SU-DHL-6 (cell line): ENCODE results near the gene GPR155.

Experiments
- H2AFZ ChIP-seq: fragments of 200-600 bp; sonication (generic); 2 replicates; pipeline ENCODE4 v1.6.1; 2014; ENCODE audit warnings: low read depth, mild to moderate bottlenecking, moderate library complexity, mixed read lengths, antibody characterized with exemption, low read length; ENCODE audit not compliant: severe bottlenecking
- H3F3A ChIP-seq: fragments of 200-600 bp; shearing (Covaris generic); 2 replicates; pipeline ENCODE4 v1.6.0; 2016; ENCODE audit warnings: antibody characterized with exemption, mild to moderate bottlenecking; ENCODE audit not compliant: insufficient read depth
- H3K27ac ChIP-seq: fragments of 200-600 bp; sonication (generic); 2 replicates; pipeline ENCODE4 v1.5.1; 2016; ENCODE audit warnings: low read depth, mild to moderate bottlenecking, low read length, moderate library complexity, mixed read lengths
- H3K27me3 ChIP-seq: fragments of 200-600 bp; sonication (generic), shearing (Covaris generic); 2 replicates; pipeline ENCODE4 v1.6.0; 2014; ENCODE audit warnings: mild to moderate bottlenecking, low read length
- H3K36me3 ChIP-seq: fragments of 200-600 bp; sonication (generic); 2 replicates; pipeline ENCODE4 v1.6.1; 2014; ENCODE audit warnings: mild to moderate bottlenecking, low read length, mixed read lengths
- H3K4me2 ChIP-seq: fragments of 300-600, 200-600 bp; shearing (Covaris generic), sonication (generic); 2 replicates; pipeline ENCODE4 v1.6.0; 2014; ENCODE audit warnings: low read length, low read depth, mild to moderate bottlenecking; ENCODE audit not compliant: poor library complexity, severe bottlenecking
- H3K4me3 ChIP-seq: fragments of 200-600 bp; sonication (generic); 2 replicates; pipeline ENCODE4 v1.5.1; 2014; ENCODE audit warnings: antibody characterized with exemption, low read length, mild to moderate bottlenecking, mixed read lengths; ENCODE audit not compliant: insufficient read depth, poor library complexity, severe bottlenecking
- H3K79me2 ChIP-seq: fragments of 200-600 bp; sonication (generic); 2 replicates; pipeline ENCODE4 v1.6.1; 2014; ENCODE audit warnings: mild to moderate bottlenecking, low read length, moderate library complexity; ENCODE audit not compliant: insufficient read depth
- H3K9ac ChIP-seq: fragments of 200-600 bp; sonication (generic); 2 replicates; pipeline ENCODE4 v1.7.0; 2014; ENCODE audit warnings: mild to moderate bottlenecking, low read length
- H3K9me2 ChIP-seq: fragments of 200-600 bp; sonication (generic); replicated peaks from 2 replicates; pipeline ENCODE4 v1.6.1; 2014; ENCODE audit warnings: low read length; ENCODE audit not compliant: insufficient read depth
- H3K9me3 ChIP-seq: fragments of 200-600 bp; sonication (generic); 2 replicates; pipeline ENCODE4 v1.6.1; 2014; ENCODE audit warnings: low read length, mixed read lengths; ENCODE audit not compliant: insufficient read depth
- H4K20me1 ChIP-seq: fragments of 200-600 bp; sonication (generic); 2 replicates; pipeline ENCODE4 v1.6.1; 2014; ENCODE audit warnings: low read depth, mild to moderate bottlenecking, antibody characterized with exemption, low read length, moderate library complexity, mixed read lengths
- EZH2phosphoT487 ChIP-seq: fragments of 200-600 bp; sonication (generic), shearing (Covaris generic); conservative IDR thresholded peaks from 2 replicates; pipeline ENCODE4 v1.6.1; 2018; ENCODE audit warnings: mild to moderate bottlenecking, antibody characterized with exemption, low read length, moderate library complexity, mixed read lengths
- TF ChIP-seq, protein P1 (sequence below): fragments of 200-600 bp; sonication (generic); IDR thresholded peaks from one replicate; pipeline ENCODE4 v1.5.1; 2017; ENCODE audit warnings: antibody characterized with exemption, mild to moderate bottlenecking, low read length, moderate library complexity; ENCODE audit not compliant: insufficient read depth, poor library complexity, severe bottlenecking

GPR155 gene

GRCh38 chr2:174439323-174439722 lies 47.5 kb downstream of the GPR155 start:
- Histone ChIP-seq H3K4me3 (no peak overlapping the region), H3K79me2 (no peaks in the 10 kb centered on the region), H3K27me3 (no peaks in the 10 kb centered on the region), H3K9me3 (no peaks in the 10 kb centered on the region), H3K4me2 (no peak overlapping the region), H4K20me1 (no peaks in the 10 kb centered on the region), H3K27ac (no peak overlapping the region), H3K9me2 (no peaks in the 10 kb centered on the region), H2AFZ (no peak overlapping the region), H3K9ac (no peak overlapping the region), H3F3A (no peaks in the 10 kb centered on the region), H3K36me3 (no peaks in the 10 kb centered on the region)
- TF ChIP-seq EZH2phosphoT487, result no peak
- TF ChIP-seq, protein P1, sequence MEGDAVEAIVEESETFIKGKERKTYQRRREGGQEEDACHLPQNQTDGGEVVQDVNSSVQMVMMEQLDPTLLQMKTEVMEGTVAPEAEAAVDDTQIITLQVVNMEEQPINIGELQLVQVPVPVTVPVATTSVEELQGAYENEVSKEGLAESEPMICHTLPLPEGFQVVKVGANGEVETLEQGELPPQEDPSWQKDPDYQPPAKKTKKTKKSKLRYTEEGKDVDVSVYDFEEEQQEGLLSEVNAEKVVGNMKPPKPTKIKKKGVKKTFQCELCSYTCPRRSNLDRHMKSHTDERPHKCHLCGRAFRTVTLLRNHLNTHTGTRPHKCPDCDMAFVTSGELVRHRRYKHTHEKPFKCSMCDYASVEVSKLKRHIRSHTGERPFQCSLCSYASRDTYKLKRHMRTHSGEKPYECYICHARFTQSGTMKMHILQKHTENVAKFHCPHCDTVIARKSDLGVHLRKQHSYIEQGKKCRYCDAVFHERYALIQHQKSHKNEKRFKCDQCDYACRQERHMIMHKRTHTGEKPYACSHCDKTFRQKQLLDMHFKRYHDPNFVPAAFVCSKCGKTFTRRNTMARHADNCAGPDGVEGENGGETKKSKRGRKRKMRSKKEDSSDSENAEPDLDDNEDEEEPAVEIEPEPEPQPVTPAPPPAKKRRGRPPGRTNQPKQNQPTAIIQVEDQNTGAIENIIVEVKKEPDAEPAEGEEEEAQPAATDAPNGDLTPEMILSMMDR, result no peak

GRCh38 chr2:174438146-174438886 lies 48.5 kb downstream of the GPR155 start:
- Histone ChIP-seq H3K9me3 (no peaks in the 10 kb centered on the region), H2AFZ (no peak overlapping the region), H3K27me3 (no peaks in the 10 kb centered on the region), H3K9me2 (no peaks in the 10 kb centered on the region), H3K27ac (no peak overlapping the region), H3K79me2 (no peaks in the 10 kb centered on the region), H3K4me2 (no peak overlapping the region), H3F3A (no peaks in the 10 kb centered on the region), H3K4me3 (no peak overlapping the region), H3K9ac (no peak overlapping the region), H4K20me1 (no peaks in the 10 kb centered on the region), H3K36me3 (no peaks in the 10 kb centered on the region)
- no peak for TF ChIP-seq EZH2phosphoT487
- TF ChIP-seq, protein P1, result no peak

GRCh38 chr2:174436351-174436750 lies 50.5 kb downstream of the GPR155 start:
- Histone ChIP-seq H3K36me3 (no peaks in the 10 kb centered on the region), H3K4me3 (no peak overlapping the region), H3K79me2 (no peaks in the 10 kb centered on the region), H3K9me2 (no peaks in the 10 kb centered on the region), H3K27me3 (no peaks in the 10 kb centered on the region), H4K20me1 (no peaks in the 10 kb centered on the region), H3K4me2 (no peak overlapping the region), H2AFZ (no peak overlapping the region), H3F3A (no peaks in the 10 kb centered on the region), H3K9ac (no peak overlapping the region), H3K27ac (no peak overlapping the region), H3K9me3 (no peaks in the 10 kb centered on the region)
- no peak for TF ChIP-seq EZH2phosphoT487
- TF ChIP-seq, protein P1, result no peak
